ENCODE data around the gene FGFBP3.
"Not testable (repeated sequence)": the region's sequence is repeated elsewhere in the genome, so short reads cannot be mapped to it uniquely, and the experiment has no call there.

The FGFBP3 gene

DNA sequence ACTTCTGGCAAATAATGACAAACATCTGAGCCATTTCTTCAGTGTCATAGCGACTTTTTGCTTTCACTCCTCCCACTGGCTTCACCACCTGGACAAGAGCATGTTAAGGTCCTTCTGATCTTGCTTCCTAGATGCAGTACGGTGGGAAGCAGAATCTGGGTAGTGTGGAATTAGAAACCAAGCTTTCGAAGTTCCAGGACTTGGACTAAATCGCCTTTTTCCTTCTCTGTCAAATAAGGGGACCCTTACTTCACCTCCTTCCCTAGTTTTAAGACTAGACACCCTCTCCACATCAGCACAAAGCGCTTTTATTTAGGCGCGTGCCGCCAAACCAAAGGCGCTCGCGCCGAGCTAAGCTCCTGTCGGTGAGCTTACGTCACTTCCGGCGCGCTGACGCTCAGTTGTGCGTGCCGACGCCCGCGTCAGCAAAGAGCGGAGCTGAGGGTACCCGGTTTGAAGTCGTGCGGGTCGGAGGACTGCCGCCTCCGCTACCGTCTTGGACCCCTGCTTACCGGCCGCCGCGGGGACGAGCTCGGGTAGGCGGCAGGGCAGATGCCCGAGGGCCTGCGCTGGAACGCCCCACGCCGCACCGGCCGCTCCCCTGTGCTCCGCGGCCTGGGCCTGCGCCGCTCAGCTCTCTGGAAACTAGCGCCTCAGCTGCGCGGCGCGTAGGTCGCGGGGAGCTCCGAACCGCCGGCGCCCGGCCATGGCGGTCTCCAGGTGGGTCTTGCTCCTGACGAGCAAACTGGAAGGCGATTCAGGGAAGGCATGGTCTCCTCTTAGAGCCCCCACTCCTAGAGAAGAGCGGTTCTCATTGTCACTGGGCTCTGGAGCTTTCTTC lies 14.3 kb upstream of the FGFBP3 start, which contains the start of gene BTAF1:
Gene BTAF1 (plus strand): TSS at position 400 of the 841 bp plus-strand sequence. CDS start 307 bp downstream, at position 707.
- peaks cover 2% of the 10 kb centered on the region for H3K27me3 Mint-ChIP-seq
- H3K4me3 Mint-ChIP-seq: peak within 1 kb of the TSS; percentile 90
- peaks cover 9% of the 10 kb centered on the region for H3K36me3 Mint-ChIP-seq
- DNase-seq (ENCODE audit: low spot score in 2 of 2) (peak; percentile 84 to 86), ATAC-seq (ENCODE audit: low read depth) (peak; percentile 92)
- peaks cover 1% of the 10 kb centered on the region for H3K9me3 Mint-ChIP-seq
- peaks cover 25% of the 10 kb centered on the region for H3K4me1 Mint-ChIP-seq
- peak within 1 kb of the TSS; percentile 96 for H3K27ac Mint-ChIP-seq

DNA sequence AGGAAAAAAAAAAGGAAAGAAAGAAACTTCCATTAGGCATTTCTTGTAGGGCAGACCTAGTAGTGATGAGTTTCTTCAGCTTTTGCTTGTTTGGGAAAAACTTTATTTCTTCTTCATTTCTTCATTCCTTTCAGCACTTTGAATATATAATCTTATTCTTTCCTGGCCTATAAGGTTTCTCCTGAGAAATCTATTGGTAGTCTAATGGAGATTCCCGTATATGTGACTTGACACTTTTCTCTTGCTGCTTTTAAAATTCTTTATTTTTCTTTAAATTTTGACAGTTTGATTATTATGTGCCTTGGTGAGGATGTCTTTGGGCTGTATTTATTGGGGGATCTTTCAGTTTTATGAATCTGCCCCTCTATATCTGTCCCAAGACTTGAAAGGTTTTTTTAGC lies 10.4 kb upstream of the FGFBP3 start:
- DNase-seq (ENCODE audit: low spot score in 2 of 2) (no peak), ATAC-seq (ENCODE audit: low read depth) (no peak)
- Mint-ChIP-seq H3K36me3 (peaks cover 2% of the 10 kb centered on the region), H3K4me1 (peaks cover 8% of the 10 kb centered on the region), H3K27me3 (peaks cover 7% of the 10 kb centered on the region), H3K27ac (no peak overlapping the region), H3K4me3 (no peak overlapping the region), H3K9me3 (peaks cover 1% of the 10 kb centered on the region)

DNA sequence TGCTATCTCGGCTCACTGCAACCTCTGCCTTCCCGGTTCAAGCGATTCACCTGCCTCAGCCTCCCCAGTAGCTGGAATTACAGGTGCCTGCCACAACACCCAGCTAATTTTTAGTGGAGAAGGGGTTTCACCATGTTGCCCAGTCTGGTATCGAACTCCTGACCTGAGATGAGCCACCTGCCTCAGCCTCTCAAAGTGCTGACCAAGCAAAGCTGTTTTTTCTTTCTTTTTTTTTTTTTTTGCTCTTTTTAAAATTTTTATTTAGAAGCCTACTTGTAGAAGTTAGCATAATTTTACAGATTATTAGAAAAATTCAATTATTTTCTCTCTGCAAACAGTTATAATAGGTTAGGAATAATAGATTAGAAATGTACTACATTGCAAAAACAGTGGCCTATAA lies 1.2 kb upstream of the FGFBP3 start:
- no peaks in the 10 kb centered on the region for H3K27me3 Mint-ChIP-seq
- ATAC-seq (ENCODE audit: low read depth) (no peak), DNase-seq (ENCODE audit: low spot score in 2 of 2) (no peak)
- no peaks in the 10 kb centered on the region for H3K9me3 Mint-ChIP-seq
- peaks cover 19% of the 10 kb centered on the region for H3K4me1 Mint-ChIP-seq
- no peak overlapping the region for H3K4me3 Mint-ChIP-seq
- H3K36me3 Mint-ChIP-seq: no peaks in the 10 kb centered on the region
- H3K27ac Mint-ChIP-seq: no peak overlapping the region

DNA sequence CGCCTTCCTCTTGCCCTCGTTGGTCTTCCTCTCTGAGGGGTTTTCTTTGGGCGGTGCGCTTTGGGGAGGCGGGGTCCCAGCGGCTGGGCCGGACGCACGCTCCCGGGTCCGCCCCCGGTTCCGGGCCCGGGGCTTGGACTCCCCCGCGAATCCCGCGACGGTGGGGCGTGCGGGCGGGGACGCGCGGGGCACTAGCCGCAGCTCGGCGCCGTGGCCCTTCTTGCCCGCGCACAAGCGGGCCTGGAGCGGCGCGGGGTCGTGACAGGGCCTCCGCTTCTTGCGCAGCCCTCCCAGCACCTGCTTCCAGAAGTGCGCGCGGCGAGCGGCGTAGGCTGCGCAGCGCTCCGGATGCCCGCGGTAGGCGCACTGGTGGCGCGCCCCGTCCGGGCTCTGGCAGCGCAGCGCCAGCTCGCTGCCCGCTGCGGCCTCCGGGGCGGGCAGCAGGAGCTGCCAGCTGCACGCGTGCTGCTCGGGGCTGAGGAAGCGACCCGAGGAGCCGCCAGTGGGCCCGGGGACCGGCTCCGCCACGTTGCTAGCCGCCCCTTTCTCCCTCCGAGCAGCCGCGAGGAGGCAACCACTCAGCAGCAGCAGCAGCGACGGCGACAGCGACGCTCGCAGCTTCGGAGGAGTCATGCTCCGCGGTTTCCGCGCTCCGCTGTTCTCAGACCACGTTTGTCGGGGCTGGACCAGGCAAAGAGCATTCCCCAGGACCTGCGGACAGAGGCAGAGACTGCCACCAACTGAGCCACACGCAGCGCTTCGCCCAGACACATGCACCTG lies 759 bp downstream of the FGFBP3 start:
- peak; percentile 85 for ATAC-seq (ENCODE audit: low read depth)
- peak overlapping the region; percentile 92 for H3K4me3 Mint-ChIP-seq
- peaks cover 19% of the 10 kb centered on the region for H3K4me1 Mint-ChIP-seq

DNA sequence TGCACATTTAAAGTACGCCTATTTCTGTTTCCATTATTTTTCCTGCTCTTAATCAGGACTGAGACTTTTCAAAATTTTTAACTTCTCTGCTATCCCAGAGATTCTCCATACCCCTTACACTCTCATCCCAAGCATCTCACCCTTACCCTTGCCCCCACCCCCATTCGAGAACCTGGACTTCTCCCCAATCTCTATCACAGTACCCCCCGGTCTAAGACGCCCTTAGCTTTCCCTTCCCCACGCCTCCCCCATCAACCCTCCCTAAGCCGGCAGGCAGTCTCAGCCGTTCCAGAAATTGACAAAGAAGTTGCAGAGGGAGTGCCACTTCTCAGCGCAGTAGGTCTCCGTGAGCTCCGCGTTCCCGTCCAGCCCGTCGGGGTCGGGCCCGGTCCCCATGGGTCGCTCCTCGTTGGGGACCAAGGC lies 1.4 kb downstream of the FGFBP3 start:
- DNase-seq (ENCODE audit: low spot score in 2 of 2): no peak
- H3K27me3 Mint-ChIP-seq: no peaks in the 10 kb centered on the region
- no peaks in the 10 kb centered on the region for H3K9me3 Mint-ChIP-seq
- no peak for ATAC-seq (ENCODE audit: low read depth)
- peaks cover 19% of the 10 kb centered on the region for H3K4me1 Mint-ChIP-seq
- H3K36me3 Mint-ChIP-seq: no peaks in the 10 kb centered on the region
- H3K27ac Mint-ChIP-seq: peak overlapping the region; percentile 21
- H3K4me3 Mint-ChIP-seq: peak overlapping the region; percentile 76

More for the DNA sequence above, 759 bp downstream of the FGFBP3 start:
- H3K9me3 Mint-ChIP-seq: no peaks in the 10 kb centered on the region
- DNase-seq (ENCODE audit: low spot score in 2 of 2): peak; percentile 66 to 77
- H3K27ac Mint-ChIP-seq: peak overlapping the region; percentile 46
- no peaks in the 10 kb centered on the region for H3K27me3 Mint-ChIP-seq
- H3K36me3 Mint-ChIP-seq: no peaks in the 10 kb centered on the region

DNA sequence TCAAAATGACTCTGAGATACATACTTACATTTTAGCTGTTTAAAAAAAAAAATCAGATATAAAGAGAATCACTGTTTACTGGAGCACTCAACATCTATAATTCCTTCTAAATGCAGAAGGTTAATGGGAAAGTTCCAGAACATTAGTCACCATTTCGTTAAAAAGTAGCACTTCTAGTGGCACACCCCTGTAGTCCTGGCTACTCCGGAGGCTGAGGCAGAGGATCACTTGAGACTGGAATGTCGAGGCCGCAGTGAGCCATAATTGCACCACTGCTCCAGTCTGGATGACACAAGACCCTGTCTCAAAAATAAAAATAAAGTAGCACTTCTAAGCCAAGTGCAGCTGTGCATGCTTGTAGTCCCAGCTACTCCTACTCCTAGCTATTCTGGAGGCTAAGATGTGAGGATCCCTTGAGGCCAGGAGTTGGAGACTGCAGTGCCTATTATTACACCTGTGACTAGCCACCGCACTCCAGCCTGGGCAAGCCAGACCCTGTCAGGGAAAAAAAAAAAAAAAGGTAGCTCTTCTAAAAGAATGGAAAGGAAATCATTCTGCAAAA lies 2.2 kb downstream of the FGFBP3 start:
- H3K4me1 Mint-ChIP-seq: peaks cover 19% of the 10 kb centered on the region
- peak overlapping the region; percentile 76 for H3K4me3 Mint-ChIP-seq
- H3K36me3 Mint-ChIP-seq: no peaks in the 10 kb centered on the region
- H3K27ac Mint-ChIP-seq: peak overlapping the region; percentile 21
- no peaks in the 10 kb centered on the region for H3K27me3 Mint-ChIP-seq
- DNase-seq (ENCODE audit: low spot score in 2 of 2) (no peak), ATAC-seq (ENCODE audit: low read depth) (no peak)
- no peaks in the 10 kb centered on the region for H3K9me3 Mint-ChIP-seq

DNA sequence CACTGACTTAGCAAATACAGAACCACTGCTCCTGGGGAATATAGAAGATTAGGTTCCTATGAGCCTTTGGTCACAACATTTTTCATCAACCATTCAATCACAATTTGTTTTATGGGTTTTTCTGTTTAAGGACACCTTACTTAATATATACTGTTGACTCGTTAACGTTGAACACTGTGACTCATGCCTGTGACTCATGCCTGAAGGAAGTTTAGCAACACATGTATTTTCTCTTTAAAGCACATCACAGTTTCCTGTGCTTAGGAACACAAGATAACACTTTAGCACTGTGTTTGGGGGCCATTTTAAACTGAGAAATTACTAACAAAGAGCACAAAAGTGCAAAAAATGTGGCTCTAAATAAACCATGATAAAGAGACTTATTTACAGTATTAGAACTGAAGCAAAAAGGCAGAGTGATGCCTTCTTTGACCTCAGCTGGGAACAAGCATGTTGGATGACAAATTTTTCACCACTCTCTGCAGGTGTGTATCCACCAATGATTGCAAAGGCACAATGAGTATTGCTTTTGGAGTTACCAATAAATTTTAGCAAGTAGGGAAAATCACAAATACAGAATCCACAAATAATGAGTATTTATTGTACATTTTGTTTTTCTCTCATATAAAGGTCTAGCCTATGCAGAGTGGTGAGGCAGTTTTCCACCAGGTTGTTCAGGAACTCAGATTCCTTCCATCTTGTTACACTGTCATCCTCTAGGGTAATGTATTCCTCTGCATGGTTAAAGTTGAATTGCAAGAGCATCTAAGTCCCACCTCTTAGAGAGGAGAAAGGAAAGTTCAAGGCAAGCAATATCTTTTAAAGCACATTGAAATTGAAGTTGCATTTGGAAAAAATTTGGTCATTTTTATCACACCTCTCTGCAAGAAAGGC lies 7.3 kb downstream of the FGFBP3 start:
- H3K9me3 Mint-ChIP-seq: no peaks in the 10 kb centered on the region
- H3K4me3 Mint-ChIP-seq: no peak overlapping the region
- H3K27me3 Mint-ChIP-seq: peaks cover 6% of the 10 kb centered on the region
- ATAC-seq (ENCODE audit: low read depth) (no peak), DNase-seq (ENCODE audit: low spot score in 2 of 2) (no peak)
- no peak overlapping the region for H3K27ac Mint-ChIP-seq
- H3K36me3 Mint-ChIP-seq: no peaks in the 10 kb centered on the region
- peaks cover 1% of the 10 kb centered on the region for H3K4me1 Mint-ChIP-seq

DNA sequence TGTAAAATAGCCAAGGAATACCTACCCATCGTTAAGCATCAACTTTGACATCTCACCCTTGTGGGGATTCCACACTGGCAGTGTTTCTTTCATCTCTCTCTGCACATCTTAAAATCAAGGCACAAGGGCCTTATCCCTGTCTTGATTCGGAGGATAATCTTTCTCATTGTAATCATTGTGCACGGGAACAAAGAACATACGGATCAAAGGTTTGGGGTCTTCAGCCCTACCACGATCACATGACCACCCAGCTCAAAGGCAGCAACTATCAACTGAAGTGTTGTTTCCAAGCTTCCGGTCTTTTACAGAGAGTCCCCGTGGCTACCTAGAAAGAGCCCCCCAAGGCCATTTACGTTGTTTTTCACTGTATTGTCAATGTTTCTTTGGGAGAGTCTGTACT lies 11.9 kb downstream of the FGFBP3 start:
- DNase-seq (ENCODE audit: low spot score in 2 of 2): no peak
- Mint-ChIP-seq H3K36me3 (no peaks in the 10 kb centered on the region), H3K27ac (no peak overlapping the region), H3K9me3 (peaks cover 2% of the 10 kb centered on the region), H3K27me3 (peaks cover 6% of the 10 kb centered on the region), H3K4me3 (no peak overlapping the region), H3K4me1 (peaks cover 5% of the 10 kb centered on the region)
- no peak for ATAC-seq (ENCODE audit: low read depth)

DNA sequence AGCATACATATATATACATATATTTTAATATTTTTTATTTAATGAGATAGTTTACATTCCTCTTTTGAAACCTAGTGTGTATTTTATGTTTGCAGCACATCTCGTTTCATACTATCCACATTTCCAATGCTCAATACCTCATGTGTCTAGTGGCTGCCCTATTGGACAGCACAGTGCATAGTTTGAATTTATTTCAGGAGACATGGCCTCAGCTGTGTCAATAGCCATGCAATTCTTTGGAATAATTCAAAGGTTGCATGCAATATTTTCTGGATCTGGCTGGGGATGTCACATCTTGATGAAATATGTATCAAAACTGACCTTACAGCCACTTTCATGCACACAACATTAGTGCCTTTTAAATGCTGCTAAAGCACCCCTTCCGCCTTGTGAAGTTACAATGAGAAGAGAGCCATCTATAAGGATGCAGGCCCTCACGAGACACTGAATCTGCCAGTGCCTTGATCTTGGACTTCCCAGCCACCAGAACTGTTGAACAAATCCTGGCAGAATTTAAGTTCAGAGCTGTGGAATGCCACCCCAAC lies 13.0 kb downstream of the FGFBP3 start:
- H3K4me1 Mint-ChIP-seq: peaks cover 5% of the 10 kb centered on the region
- no peak overlapping the region for H3K27ac Mint-ChIP-seq
- no peak overlapping the region for H3K4me3 Mint-ChIP-seq
- peaks cover 2% of the 10 kb centered on the region for H3K9me3 Mint-ChIP-seq
- no peaks in the 10 kb centered on the region for H3K36me3 Mint-ChIP-seq
- DNase-seq (ENCODE audit: low spot score in 2 of 2) (no peak), ATAC-seq (ENCODE audit: low read depth) (no peak)
- peaks cover 6% of the 10 kb centered on the region for H3K27me3 Mint-ChIP-seq

DNA sequence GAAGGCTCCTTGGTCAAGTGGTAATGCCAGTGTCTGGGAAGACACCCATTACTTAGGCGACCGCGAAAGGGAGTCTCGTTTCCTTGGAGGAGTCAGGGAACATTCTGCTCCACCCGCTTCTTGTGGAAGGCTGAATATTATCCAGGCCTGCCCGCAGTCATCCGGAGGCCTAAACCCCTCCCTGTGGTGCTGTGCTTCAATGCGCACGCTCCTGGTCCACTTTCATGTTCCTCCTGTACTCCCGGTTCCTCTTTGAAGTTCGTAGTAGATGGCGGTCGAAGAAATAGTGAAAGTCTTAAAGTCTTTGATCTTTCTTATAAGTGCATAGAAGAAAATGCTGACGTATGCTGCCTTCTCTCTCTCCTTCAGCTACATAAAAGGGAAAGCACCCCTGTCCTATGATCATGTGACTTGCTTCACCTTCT lies 15.0 kb downstream of the FGFBP3 start:
- not testable (repeated sequence) for H3K36me3 Mint-ChIP-seq; H3K4me1 Mint-ChIP-seq; H3K9me3 Mint-ChIP-seq; H3K27ac Mint-ChIP-seq; H3K27me3 Mint-ChIP-seq; H3K4me3 Mint-ChIP-seq; DNase-seq (ENCODE audit: low spot score in 2 of 2)
- peak; percentile 51 for ATAC-seq (ENCODE audit: low read depth)

DNA sequence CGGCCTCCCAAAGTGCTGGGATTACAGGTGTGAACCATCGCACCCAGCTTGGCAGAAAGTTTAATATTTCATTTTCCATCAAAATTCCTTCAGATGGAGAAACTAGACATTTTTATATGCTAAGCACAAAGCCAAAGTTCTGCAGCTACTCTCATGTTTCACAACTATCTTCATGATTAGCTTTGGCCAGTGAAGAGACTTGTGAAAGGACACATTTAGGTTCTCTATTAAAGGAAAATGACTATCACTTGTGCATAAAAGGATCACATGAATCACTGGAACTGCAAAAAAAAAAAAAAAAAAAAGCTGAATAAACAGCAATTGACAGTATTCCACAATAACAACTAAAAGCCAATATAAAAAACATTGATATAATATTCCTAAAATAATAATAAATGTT lies 16.2 kb downstream of the FGFBP3 start:
- no peak overlapping the region for H3K27ac Mint-ChIP-seq
- peaks cover 5% of the 10 kb centered on the region for H3K4me1 Mint-ChIP-seq
- DNase-seq (ENCODE audit: low spot score in 2 of 2) (no peak), ATAC-seq (ENCODE audit: low read depth) (no peak)
- peaks cover 2% of the 10 kb centered on the region for H3K9me3 Mint-ChIP-seq
- no peaks in the 10 kb centered on the region for H3K36me3 Mint-ChIP-seq
- H3K27me3 Mint-ChIP-seq: peaks cover 4% of the 10 kb centered on the region
- H3K4me3 Mint-ChIP-seq: no peak overlapping the region

DNA sequence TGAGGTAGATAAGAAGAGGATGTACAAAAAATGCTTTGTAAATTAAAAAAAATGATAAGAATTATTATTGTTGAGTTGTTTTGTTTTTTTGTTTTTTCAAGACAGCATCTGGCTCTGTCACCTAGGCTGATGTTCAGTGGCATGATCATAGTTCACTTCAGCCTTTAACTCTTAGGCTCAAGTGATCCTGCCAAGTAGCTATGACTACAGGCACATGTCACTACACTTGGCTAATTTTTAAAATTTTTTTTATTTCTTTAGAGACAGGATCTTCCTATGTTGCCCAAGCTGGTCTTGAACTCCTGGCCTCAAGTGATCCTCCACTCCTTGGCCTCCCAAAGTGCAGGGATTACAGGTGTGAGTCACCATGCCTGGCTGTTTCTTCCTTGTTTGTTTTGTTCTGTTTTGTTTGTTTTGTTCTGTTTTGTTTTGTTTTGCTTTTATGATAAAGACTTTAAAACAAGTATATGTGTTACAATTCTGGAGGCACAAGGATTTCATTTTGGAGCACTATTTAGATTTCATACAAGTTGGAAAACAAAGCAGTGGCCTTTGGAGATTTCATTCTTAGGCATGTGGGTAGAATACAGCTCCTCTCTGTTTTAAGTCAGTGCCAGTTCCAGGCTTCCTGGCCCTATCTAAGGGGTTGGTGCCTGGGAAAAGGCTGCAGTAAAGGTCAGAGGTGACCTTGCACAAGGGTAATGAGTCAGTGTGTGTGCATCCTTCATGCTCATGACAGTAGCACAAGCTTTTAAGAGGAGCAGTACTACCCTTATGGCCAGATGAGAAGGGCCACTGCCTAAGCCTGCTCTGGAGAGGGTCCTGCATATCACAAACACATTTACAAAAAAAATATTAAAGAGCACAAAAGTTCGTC lies 17.9 kb downstream of the FGFBP3 start:
- ATAC-seq (ENCODE audit: low read depth) (no peak), DNase-seq (ENCODE audit: low spot score in 2 of 2) (no peak)
- Mint-ChIP-seq H3K4me3 (no peak overlapping the region), H3K27me3 (peaks cover 2% of the 10 kb centered on the region), H3K4me1 (peaks cover 10% of the 10 kb centered on the region), H3K36me3 (no peaks in the 10 kb centered on the region), H3K27ac (no peak overlapping the region), H3K9me3 (peaks cover 2% of the 10 kb centered on the region)
